Fibroblast of pulmonary artery (primary cell): ENCODE data around the gene AGAP1.

Experiments used
- DNase-seq: peaks from one replicate; pipeline ENCODE4 v3.0.0-alpha.2; 2010; ENCODE audit warnings: low read depth
- H3K4me3 ChIP-seq: replicated peaks from 2 replicates; pipeline ENCODE4 v1.5.1; 2011; ENCODE audit warnings: low read depth, mild to moderate bottlenecking, control low read depth, low read length, moderate library complexity
- TF ChIP-seq, protein P1 (sequence below): IDR thresholded peaks from 2 replicates; pipeline ENCODE4 v1.5.1; 2011; ENCODE audit warnings: mild to moderate bottlenecking, control low read depth, low read length, inconsistent platforms; ENCODE audit errors: missing control alignments

AGAP1 gene

DNA sequence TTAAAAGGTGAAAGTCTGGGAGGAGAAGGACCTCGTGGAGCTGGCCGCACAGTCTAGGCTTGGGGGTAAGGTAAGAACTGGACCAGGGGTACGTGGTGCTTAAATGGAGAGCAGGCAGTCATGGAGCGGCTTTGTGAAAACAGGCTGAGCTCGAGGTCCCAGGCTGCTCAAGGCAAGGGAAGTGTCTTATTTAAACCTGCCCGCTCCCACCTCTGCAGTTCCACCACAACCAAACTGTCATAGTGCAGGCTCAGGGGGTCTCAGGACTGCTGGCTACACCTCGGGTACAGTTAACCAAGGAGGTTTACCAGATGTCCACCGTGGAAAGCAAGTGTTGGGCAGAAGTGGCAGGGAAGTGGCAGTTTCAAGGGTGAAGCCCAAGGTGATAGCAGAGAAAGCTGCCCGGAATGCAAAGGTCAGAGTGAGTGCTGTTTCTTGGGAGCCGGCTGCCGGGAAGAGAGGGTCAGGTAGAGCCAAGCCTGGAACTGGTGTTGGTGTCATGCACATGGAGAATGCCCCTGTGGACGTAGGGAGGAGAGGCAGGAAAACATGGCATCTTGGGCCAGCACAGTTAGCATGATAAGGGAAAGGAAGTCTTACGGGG, 471.0 kb downstream of the AGAP1 start:
- TF ChIP-seq, protein P1, sequence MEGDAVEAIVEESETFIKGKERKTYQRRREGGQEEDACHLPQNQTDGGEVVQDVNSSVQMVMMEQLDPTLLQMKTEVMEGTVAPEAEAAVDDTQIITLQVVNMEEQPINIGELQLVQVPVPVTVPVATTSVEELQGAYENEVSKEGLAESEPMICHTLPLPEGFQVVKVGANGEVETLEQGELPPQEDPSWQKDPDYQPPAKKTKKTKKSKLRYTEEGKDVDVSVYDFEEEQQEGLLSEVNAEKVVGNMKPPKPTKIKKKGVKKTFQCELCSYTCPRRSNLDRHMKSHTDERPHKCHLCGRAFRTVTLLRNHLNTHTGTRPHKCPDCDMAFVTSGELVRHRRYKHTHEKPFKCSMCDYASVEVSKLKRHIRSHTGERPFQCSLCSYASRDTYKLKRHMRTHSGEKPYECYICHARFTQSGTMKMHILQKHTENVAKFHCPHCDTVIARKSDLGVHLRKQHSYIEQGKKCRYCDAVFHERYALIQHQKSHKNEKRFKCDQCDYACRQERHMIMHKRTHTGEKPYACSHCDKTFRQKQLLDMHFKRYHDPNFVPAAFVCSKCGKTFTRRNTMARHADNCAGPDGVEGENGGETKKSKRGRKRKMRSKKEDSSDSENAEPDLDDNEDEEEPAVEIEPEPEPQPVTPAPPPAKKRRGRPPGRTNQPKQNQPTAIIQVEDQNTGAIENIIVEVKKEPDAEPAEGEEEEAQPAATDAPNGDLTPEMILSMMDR: no peak
- DNase-seq: no peak
- no peak overlapping the region for H3K4me3 ChIP-seq

DNA sequence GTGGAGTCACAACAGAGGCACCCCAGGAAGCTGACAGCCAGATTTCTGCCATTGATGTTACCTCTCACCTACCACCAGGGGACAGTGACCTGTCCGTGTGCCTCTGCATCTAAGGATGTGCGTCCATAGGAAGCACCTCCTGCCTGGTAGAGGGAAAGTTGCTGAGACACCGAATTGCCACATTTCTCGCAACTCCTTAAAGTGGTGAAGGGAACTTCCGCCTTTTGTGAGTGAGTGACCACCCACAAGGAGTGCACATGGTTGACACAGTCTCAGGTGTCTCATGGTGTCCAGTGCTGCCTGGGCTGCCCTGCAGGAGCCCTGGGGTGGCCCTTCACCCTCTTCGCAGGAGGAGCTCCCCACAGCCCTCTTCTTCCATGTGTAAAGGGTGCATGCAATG, 472.6 kb downstream of the AGAP1 start:
- no peak overlapping the region for H3K4me3 ChIP-seq
- TF ChIP-seq, protein P1: no peak
- DNase-seq: no peak

- TF ChIP-seq, protein P1: no peak
- no peak overlapping the region for H3K4me3 ChIP-seq
- DNase-seq: no peak
Measured at GRCh38 chr2:235966932-235967757, 473.3 kb downstream of the AGAP1 start.

GRCh38 chr2:235968155-235968554, 474.3 kb downstream of the AGAP1 start:
- TF ChIP-seq, protein P1: no peak
- H3K4me3 ChIP-seq: no peak overlapping the region
- DNase-seq: no peak

- TF ChIP-seq, protein P1: no peak
- DNase-seq: no peak
- H3K4me3 ChIP-seq: no peak overlapping the region
Measured at GRCh38 chr2:235968616-235969324, 474.9 kb downstream of the AGAP1 start.

DNA sequence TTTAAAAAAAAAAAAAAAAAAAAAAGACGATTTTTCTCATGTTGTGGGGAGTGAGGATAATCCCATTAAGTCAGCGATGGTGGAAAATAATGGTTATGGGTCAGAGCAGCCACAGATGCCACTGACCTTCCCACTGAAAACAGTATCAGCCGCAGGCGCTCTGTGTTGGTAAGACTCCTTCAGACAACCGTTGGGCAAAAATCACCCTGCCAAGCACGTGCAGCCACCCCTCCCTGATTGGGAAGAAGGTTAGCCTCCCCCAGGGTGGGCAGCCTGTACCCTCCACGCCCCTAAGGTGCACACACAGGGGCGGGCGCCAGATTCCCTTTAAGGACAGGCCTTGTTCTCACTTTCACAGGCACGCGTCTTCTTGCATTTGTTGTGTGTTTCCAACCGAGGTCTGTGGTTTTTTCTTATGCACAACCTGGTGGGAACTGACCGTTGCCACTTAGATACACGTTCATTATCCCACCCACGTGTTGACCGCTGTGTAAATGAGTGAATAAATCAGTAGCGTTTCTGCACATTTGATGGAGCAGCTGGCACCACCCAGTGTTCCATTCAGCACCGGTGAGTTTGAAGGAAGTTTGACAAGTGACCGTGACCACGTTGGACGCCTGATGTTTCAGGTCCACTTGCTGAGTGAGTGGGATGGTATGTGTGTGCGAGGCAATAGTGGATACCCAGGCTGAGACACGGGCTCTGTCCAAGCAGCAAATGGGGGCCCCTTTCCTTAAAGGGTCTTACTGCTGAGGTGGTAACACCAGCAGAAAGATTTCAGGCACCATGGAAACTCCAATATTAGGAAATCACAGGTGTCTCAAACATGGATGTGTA, 476.6 kb downstream of the AGAP1 start:
- TF ChIP-seq, protein P1: no peak
- no peak for DNase-seq
- no peak overlapping the region for H3K4me3 ChIP-seq
